ENCODE measurements around the gene DRC1.

The DRC1 gene

GRCh38 chr2:26500406-26500805 lies 98.7 kb downstream of the DRC1 start:
- no peak for DNase-seq

GRCh38 chr2:26503231-26503880 lies 101.6 kb downstream of the DRC1 start:
- DNase-seq = no peak

- no peak for DNase-seq
Measured at GRCh38 chr2:26504002-26504401, 102.3 kb downstream of the DRC1 start.

- no peak for DNase-seq
Measured at GRCh38 chr2:26506279-26506678, 104.6 kb downstream of the DRC1 start.
